ENCODE results near the gene EFHD2.
"Not testable (repeated sequence)": the region's sequence is repeated elsewhere in the genome, so short reads cannot be mapped to it uniquely, and the experiment has no call there.

Gene EFHD2

DNA sequence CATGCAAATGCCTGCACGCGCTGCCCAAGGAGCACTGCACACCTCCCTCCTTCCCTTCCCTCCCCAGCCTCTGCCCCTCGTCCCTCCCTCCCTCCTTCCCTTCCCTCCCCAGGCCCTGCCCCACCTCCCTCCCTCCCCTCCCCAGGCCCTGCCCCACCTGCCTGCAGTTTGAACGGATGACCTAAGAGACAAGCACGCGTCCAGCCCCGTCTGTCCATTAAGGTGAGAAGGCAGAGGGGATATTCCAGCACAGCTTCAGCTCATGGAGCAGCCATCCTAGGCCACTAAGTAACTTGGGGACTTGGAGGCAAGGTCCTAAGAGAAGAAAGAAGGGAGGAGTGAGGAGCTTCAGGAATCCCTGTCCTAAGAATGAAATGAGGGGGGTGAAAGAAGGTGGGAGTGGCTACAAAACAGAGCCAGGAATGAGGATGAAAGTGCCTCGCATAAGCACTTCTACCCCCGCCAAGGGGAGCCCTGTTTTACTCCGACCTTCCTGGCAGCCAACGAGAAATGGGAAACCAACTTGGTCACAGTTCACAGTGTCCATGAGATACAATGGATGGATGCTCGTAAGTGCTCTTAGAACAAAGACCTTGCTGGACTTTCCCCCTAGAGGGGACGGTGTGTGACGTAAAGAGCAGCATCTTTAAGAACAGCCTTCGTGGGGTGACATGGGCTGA lies 21.3 kb upstream of the EFHD2 start:
- no peak for DNase-seq (ENCODE audit: low read depth)
- TF ChIP-seq, protein P1, sequence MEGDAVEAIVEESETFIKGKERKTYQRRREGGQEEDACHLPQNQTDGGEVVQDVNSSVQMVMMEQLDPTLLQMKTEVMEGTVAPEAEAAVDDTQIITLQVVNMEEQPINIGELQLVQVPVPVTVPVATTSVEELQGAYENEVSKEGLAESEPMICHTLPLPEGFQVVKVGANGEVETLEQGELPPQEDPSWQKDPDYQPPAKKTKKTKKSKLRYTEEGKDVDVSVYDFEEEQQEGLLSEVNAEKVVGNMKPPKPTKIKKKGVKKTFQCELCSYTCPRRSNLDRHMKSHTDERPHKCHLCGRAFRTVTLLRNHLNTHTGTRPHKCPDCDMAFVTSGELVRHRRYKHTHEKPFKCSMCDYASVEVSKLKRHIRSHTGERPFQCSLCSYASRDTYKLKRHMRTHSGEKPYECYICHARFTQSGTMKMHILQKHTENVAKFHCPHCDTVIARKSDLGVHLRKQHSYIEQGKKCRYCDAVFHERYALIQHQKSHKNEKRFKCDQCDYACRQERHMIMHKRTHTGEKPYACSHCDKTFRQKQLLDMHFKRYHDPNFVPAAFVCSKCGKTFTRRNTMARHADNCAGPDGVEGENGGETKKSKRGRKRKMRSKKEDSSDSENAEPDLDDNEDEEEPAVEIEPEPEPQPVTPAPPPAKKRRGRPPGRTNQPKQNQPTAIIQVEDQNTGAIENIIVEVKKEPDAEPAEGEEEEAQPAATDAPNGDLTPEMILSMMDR (IDR thresholded peaks at IDR 0.05; ENCODE audit: low read depth, low read length, missing control alignments), result no peak
- no peak overlapping the region for H3K4me3 ChIP-seq (ENCODE audit: low read depth, low read length)

DNA sequence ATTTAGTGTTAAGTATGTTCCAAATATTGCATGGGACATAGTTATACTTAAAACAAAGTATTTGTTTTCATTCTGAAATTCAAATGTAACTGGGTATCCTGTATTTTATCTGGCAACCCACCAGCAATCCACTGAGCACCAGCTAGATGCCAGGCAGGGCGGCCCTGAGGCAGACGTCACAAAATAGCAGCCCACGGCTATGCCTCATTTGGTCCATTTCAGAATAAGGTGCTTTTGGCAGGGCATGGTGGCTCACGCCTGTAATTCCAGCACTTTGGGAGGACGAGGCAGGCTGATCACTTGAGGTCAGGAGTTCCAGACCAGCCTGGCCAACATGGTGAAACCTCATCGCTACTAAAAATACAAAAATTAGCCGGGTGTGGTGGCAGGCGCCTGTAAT lies 19.9 kb upstream of the EFHD2 start:
- DNase-seq (ENCODE audit: low read depth); H3K4me3 ChIP-seq (ENCODE audit: low read depth, low read length): not testable (repeated sequence)

DNA sequence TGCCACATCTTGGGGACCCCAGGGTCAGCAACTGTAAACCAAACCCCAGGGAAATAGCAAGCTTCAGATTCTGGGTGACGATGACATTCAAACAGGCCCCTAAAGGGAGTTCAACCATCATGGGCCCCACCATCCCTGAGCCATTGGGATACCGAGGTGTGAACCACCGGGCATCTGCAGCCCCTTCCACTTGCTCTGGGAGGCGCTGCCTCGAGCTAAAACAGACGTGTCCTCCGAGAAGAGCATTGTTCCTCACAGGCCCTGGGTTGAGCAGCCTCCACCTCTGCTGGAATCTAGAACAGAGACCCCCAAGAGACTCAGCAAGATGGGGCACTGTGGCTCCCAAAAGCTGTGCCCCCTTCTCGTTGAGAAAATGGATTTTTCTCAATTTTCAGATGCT lies 19.0 kb upstream of the EFHD2 start:
- DNase-seq (ENCODE audit: low read depth), result no peak
- TF ChIP-seq, protein P1 (IDR thresholded peaks at IDR 0.05; ENCODE audit: low read depth, low read length, missing control alignments), result peak; percentile 20
- no peak overlapping the region for H3K4me3 ChIP-seq (ENCODE audit: low read depth, low read length)

DNA sequence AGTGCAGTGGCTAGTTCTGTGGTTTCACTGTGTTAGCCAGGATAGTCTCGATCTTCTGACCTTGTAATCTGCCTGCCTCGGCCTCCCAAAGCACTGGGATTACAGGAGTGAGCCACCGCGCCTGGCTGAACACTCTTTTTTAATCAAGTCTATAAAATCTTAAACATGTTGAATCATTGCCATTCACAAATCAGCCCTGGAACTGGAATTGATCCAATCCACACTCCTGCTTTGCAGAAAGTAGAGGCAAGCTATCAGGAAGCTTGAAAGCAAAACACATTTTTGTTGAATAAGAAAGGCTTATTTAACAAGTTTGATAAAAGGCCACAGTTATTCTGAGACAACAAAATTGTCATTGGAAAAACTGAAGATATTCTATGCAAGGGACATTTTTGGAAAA lies 18.3 kb upstream of the EFHD2 start:
- no peak for DNase-seq (ENCODE audit: low read depth)
- H3K4me3 ChIP-seq (ENCODE audit: low read depth, low read length), result no peak overlapping the region
- TF ChIP-seq, protein P1 (IDR thresholded peaks at IDR 0.05; ENCODE audit: low read depth, low read length, missing control alignments), result no peak

DNA sequence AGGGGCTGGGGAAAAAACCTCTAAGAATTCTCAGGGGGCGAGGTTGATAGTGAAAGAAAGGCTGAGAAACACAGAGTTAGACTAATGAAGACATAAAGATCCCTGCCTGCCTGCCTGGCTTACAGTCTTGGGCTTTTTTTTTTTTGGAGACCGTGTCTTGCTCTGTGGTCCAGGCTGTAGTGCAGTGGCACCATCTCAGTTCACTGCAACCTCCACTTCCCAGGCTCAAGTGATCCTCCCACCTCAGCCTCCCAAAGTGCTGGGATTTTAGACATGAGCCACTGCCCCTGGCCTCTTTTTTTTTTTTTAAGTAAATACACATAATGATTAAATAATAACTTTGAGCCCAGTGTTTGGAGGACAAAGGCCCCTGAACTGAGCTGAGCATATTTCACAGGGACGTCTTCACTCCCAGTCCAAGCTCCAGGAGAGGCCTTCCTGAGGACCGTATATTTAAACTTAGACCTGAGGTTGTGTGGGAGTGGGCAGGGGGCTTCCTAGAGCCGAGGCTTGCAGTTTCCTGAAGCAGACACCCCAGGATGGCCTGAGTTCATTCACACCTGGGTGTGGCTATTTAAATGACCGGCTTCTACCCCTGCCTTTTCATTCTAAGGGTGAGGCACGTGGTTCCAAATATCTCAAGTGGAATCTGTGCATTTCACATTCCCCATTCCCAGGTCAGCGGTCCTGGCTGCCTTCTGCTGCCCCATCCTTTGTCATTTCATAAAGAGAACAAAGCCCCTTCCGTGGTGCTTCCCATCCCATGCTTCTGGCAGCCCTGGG lies 16.0 kb upstream of the EFHD2 start:
- H3K4me3 ChIP-seq (ENCODE audit: low read depth, low read length), result no peak overlapping the region
- TF ChIP-seq, protein P1 (IDR thresholded peaks at IDR 0.05; ENCODE audit: low read depth, low read length, missing control alignments), result no peak
- no peak for DNase-seq (ENCODE audit: low read depth)

DNA sequence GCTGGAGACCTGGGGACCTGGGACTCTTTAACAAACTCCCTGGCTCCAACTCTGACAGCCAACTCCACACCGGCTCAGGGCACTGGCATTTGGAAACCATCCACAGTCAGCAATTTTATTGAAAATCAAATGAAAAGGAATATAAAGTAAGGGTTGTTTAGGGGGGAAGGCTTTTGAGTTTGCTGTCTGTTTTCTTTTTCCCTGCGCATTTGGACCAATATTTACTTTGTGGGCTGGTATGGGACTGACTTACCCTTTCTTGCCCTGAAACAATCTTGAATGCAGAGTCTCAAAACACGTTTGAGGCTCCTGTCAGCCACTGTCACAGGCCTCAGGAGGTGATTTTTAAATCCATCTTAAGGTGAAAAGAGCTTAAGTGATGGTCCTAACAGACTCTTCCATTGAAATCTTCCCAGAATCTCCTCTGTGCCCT lies 15.4 kb upstream of the EFHD2 start:
- H3K4me3 ChIP-seq (ENCODE audit: low read depth, low read length), result no peak overlapping the region
- DNase-seq (ENCODE audit: low read depth), result no peak
- TF ChIP-seq, protein P1 (IDR thresholded peaks at IDR 0.05; ENCODE audit: low read depth, low read length, missing control alignments), result no peak

- TF ChIP-seq, protein P1 (IDR thresholded peaks at IDR 0.05; ENCODE audit: low read depth, low read length, missing control alignments), result no peak
Measured at GRCh38 chr1:15397236-15397635, 12.5 kb upstream of the EFHD2 start.

More at GRCh38 chr1:15397236-15397635, 12.5 kb upstream of the EFHD2 start:
- H3K4me3 ChIP-seq (ENCODE audit: low read depth, low read length), result no peak overlapping the region
- DNase-seq (ENCODE audit: low read depth), result no peak

Measured in GM12864 (cell line).